Measurements from ENCODE around the gene ACTR2.
"Not testable (repeated sequence)": the region's sequence is repeated elsewhere in the genome, so short reads cannot be mapped to it uniquely, and the experiment has no call there.

DNA sequence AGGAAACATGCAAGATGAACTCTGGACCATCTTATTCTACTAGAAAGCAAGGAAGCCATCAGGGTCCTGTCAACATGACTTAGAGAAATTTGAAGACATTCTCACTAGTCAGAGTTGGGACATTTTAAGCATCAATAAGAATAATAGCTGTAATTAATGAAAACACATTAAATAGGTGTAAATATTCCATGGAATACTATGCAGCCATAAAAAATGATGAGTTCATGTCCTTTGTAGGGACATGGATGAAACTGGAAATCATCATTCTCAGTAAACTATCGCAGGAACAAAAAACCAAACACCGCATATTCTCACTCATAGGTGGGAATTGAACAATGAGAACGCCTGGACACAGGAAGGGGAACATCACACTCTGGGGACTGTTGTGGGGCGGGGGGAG lies 44.2 kb upstream of the ACTR2 start:
- not testable (repeated sequence) for TF ChIP-seq POLR2A (IDR thresholded peaks at IDR 0.05; ENCODE audit: low read depth)
- TF ChIP-seq, protein P1, sequence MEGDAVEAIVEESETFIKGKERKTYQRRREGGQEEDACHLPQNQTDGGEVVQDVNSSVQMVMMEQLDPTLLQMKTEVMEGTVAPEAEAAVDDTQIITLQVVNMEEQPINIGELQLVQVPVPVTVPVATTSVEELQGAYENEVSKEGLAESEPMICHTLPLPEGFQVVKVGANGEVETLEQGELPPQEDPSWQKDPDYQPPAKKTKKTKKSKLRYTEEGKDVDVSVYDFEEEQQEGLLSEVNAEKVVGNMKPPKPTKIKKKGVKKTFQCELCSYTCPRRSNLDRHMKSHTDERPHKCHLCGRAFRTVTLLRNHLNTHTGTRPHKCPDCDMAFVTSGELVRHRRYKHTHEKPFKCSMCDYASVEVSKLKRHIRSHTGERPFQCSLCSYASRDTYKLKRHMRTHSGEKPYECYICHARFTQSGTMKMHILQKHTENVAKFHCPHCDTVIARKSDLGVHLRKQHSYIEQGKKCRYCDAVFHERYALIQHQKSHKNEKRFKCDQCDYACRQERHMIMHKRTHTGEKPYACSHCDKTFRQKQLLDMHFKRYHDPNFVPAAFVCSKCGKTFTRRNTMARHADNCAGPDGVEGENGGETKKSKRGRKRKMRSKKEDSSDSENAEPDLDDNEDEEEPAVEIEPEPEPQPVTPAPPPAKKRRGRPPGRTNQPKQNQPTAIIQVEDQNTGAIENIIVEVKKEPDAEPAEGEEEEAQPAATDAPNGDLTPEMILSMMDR (IDR thresholded peaks at IDR 0.05), result not testable (repeated sequence)
